OCI-LY1 (cell line): ENCODE measurements around the gene SLC43A2.

ENCODE experiments used
- H2AFZ ChIP-seq: fragments of 200-600 bp; sonication (generic), shearing (Covaris generic); 2 replicates; pipeline ENCODE4 v1.6.0; 2014; ENCODE audit warnings: antibody characterized with exemption, mild to moderate bottlenecking, low read length
- H3F3A ChIP-seq: fragments of 200-600 bp; sonication (generic), shearing (Covaris generic); 2 replicates; pipeline ENCODE4 v1.6.0; 2014; ENCODE audit warnings: mild to moderate bottlenecking, antibody characterized with exemption, low read length, moderate library complexity; ENCODE audit not compliant: insufficient read depth
- H3K27ac ChIP-seq: fragments of 200-600 bp; sonication (generic); 2 replicates; pipeline ENCODE4 v1.5.1; 2014; ENCODE audit warnings: low read length, mixed run types, mild to moderate bottlenecking, low read depth; ENCODE audit not compliant: poor library complexity, severe bottlenecking
- H3K27me3 ChIP-seq: fragments of 200-600 bp; sonication (generic); 2 replicates; pipeline ENCODE4 v1.6.0; 2014; ENCODE audit warnings: antibody characterized with exemption, mild to moderate bottlenecking, low read length, moderate library complexity; ENCODE audit not compliant: insufficient read depth
- H3K36me3 ChIP-seq: fragments of 200-600 bp; sonication (generic); 2 replicates; pipeline ENCODE4 v1.6.1; 2014; ENCODE audit warnings: mild to moderate bottlenecking, antibody characterized with exemption, low read length, moderate library complexity, mixed read lengths; ENCODE audit not compliant: insufficient read depth
- H3K4me1 ChIP-seq: fragments of 200-600 bp; sonication (generic); 2 replicates; pipeline ENCODE4 v1.5.1; 2014; ENCODE audit warnings: mild to moderate bottlenecking, low read length, moderate library complexity; ENCODE audit not compliant: insufficient read depth, severe bottlenecking
- H3K4me2 ChIP-seq: fragments of 200-600 bp; sonication (generic), shearing (Covaris generic); 2 replicates; pipeline ENCODE4 v1.6.1; 2014; ENCODE audit warnings: low read length
- H3K4me3 ChIP-seq: fragments of 200-600 bp; sonication (generic); 2 replicates; pipeline ENCODE4 v1.5.1; 2014; ENCODE audit warnings: low read length, low read depth, mild to moderate bottlenecking, mixed read lengths; ENCODE audit not compliant: poor library complexity, severe bottlenecking
- H3K79me2 ChIP-seq: fragments of 200-600 bp; shearing (Covaris generic); 2 replicates; pipeline ENCODE4 v1.6.1; 2016; ENCODE audit warnings: mixed run types, low read length, mixed read lengths; ENCODE audit not compliant: insufficient read depth
- H3K9ac ChIP-seq: fragments of 200-600 bp; sonication (generic), shearing (Covaris generic); 2 replicates; pipeline ENCODE4 v1.6.1; 2014; ENCODE audit warnings: mild to moderate bottlenecking, low read length, mixed read lengths
- H3K9me2 ChIP-seq: fragments of 200-600 bp; sonication (generic), shearing (Covaris generic); 2 replicates; pipeline ENCODE4 v1.6.1; 2014; ENCODE audit warnings: low read depth, mild to moderate bottlenecking, low read length, mixed read lengths
- H3K9me3 ChIP-seq: fragments of 200-600 bp; shearing (Covaris generic); 2 replicates; pipeline ENCODE4 v1.6.1; 2014; ENCODE audit warnings: low read length, mixed read lengths
- H4K20me1 ChIP-seq: fragments of 200-600 bp; sonication (generic), shearing (Covaris generic); 2 replicates; pipeline ENCODE4 v1.6.0; 2016; ENCODE audit warnings: mild to moderate bottlenecking, low read length; ENCODE audit not compliant: insufficient read depth
- CTCF ChIP-seq: fragments of 200-600 bp; sonication (generic), shearing (Covaris generic); IDR thresholded peaks from 2 replicates; pipeline ENCODE4 v1.5.1; 2017; ENCODE audit warnings: mild to moderate bottlenecking, antibody characterized with exemption, low read length, moderate library complexity, mixed read lengths
- EZH2 ChIP-seq: fragments of 200-600 bp; sonication (generic), shearing (Covaris generic); IDR thresholded peaks from 2 replicates; pipeline ENCODE4 v1.8.0; 2017; ENCODE audit warnings: borderline replicate concordance, mixed run types, mild to moderate bottlenecking, antibody characterized with exemption, low read length, moderate library complexity, mixed read lengths

SLC43A2 gene

GRCh38 chr17:1651559-1651844 lies 22.9 kb upstream of the SLC43A2 start:
- no peaks in the 10 kb centered on the region for H3K79me2 ChIP-seq
- no peaks in the 10 kb centered on the region for H3K9me2 ChIP-seq
- H2AFZ ChIP-seq, result no peak overlapping the region
- H3K4me2 ChIP-seq, result no peak overlapping the region
- H3K9ac ChIP-seq, result no peak overlapping the region
- H3K9me3 ChIP-seq, result no peaks in the 10 kb centered on the region
- H3K4me3 ChIP-seq, result no peak overlapping the region
- no peaks in the 10 kb centered on the region for H3K27me3 ChIP-seq
- H3F3A ChIP-seq, result no peaks in the 10 kb centered on the region
- H4K20me1 ChIP-seq, result no peaks in the 10 kb centered on the region
- TF ChIP-seq CTCF, result no peak
- TF ChIP-seq EZH2, result no peak
- peaks cover 17% of the 10 kb centered on the region for H3K4me1 ChIP-seq
- H3K36me3 ChIP-seq, result peaks cover 64% of the 10 kb centered on the region
- H3K27ac ChIP-seq, result no peak overlapping the region

GRCh38 chr17:1650731-1651558 lies 22.3 kb upstream of the SLC43A2 start:
- Histone ChIP-seq H3K9ac (no peak overlapping the region), H3K79me2 (no peaks in the 10 kb centered on the region), H3K4me1 (peaks cover 17% of the 10 kb centered on the region), H3K36me3 (peaks cover 58% of the 10 kb centered on the region), H2AFZ (no peak overlapping the region), H3K4me2 (no peak overlapping the region), H3K9me3 (no peaks in the 10 kb centered on the region), H4K20me1 (no peaks in the 10 kb centered on the region), H3K27me3 (no peaks in the 10 kb centered on the region), H3K9me2 (no peaks in the 10 kb centered on the region), H3F3A (no peaks in the 10 kb centered on the region), H3K4me3 (no peak overlapping the region), H3K27ac (no peak overlapping the region)
- TF ChIP-seq EZH2, result no peak

DNA sequence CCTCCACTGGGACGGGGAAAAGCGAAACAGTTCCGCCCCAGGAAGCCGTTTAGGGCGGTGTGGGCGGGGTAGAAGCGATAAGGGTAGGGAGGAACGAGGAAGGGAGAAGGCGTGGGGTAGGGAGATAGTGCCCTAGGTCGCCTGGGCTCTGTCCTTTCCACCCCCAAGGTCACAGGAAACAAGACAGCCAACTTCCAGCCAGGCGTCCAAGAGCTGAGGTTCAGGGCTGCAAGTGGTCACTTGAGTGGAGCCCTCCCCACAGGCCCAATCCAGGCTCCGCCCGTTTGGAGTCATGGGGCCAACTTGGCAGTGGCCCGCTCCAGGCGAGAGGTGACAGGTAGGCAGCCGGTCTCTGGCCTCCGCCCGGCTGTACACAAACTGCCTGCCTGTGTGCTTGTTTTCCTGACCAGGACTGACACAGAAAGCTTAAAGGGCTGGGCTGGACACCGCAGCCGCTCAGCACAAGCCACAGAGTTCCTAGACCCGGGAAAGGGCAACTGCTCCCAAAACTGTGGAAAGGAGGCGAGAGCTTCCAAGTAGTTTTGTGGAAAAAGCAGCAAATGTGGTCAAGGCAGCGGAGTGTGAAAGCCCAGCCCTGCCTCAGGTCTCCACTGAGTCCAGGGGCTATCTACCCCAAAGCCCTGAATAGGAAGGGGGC lies 21.3 kb upstream of the SLC43A2 start, which contains the start of gene RILP:
TSS of gene RILP (minus strand) at position 23 of the 658 bp plus-strand sequence. CDS start 62 bp downstream, outside the sequence.
- Histone ChIP-seq H3K27ac (peak within 1 kb of the TSS; percentile 33), H4K20me1 (no peaks in the 10 kb centered on the region)
- TF ChIP-seq EZH2 (no peak), CTCF (no peak)

More for the DNA sequence above, 21.3 kb upstream of the SLC43A2 start, which contains the start of gene RILP:
- no peaks in the 10 kb centered on the region for H3K9me3 ChIP-seq
- no peak within 1 kb of the TSS for H2AFZ ChIP-seq
- H3K9ac ChIP-seq, result peak within 1 kb of the TSS; percentile 69
- H3K79me2 ChIP-seq, result no peaks in the 10 kb centered on the region
- no peaks in the 10 kb centered on the region for H3K27me3 ChIP-seq
- H3K9me2 ChIP-seq, result no peaks in the 10 kb centered on the region
- no peaks in the 10 kb centered on the region for H3F3A ChIP-seq
- H3K4me3 ChIP-seq, result peak within 1 kb of the TSS; percentile 64
- H3K4me1 ChIP-seq, result peaks cover 17% of the 10 kb centered on the region
- peaks cover 51% of the 10 kb centered on the region for H3K36me3 ChIP-seq
- peak within 1 kb of the TSS; percentile 95 for H3K4me2 ChIP-seq
